BJ (cell line): ENCODE data around the gene TMEM145. TPM values are rescaled to one million over a fixed set of nuclear protein-coding genes. Genes with fewer than 3 reads are reported as not detected.

Source experiments
- CTCF ChIA-PET: fragments of 350-600 bp; formaldehyde crosslinking; extraction: SDS; loops from one replicate; lab custom pipeline; 2021; ENCODE audit warnings: antibody characterized with exemption, inconsistent platforms; lab: Yijun Ruan, JAX
- POLR2A ChIA-PET: fragments of 300-600 bp; sonication (Branson Sonifier 250); formaldehyde crosslinking; extraction: SDS; loops from one replicate; lab custom pipeline; 2021; ENCODE audit warnings: antibody characterized with exemption; lab: Charles Lee
- DNase-seq: peaks from one replicate; pipeline ENCODE4 v3.0.0-alpha.2; 2011; ENCODE audit warnings: low read depth
- H3K27me3 ChIP-seq: 2 replicates; pipeline ENCODE4 v1.6.0; 2011; ENCODE audit warnings: low read length; ENCODE audit not compliant: control insufficient read depth, insufficient read depth
- H3K36me3 ChIP-seq: 2 replicates; pipeline ENCODE4 v1.5.1; 2011; ENCODE audit warnings: low read length; ENCODE audit not compliant: control insufficient read depth, insufficient read depth
- H3K4me3 ChIP-seq: 2 replicates; pipeline ENCODE4 v1.5.1; 2011; ENCODE audit warnings: low read depth, mild to moderate bottlenecking, control low read depth, low read length
- CTCF ChIP-seq: IDR thresholded peaks from 2 replicates; pipeline ENCODE4 v1.5.1; 2011; ENCODE audit warnings: low read depth, mild to moderate bottlenecking, control low read depth, inconsistent platforms, low read length, moderate library complexity; ENCODE audit not compliant: insufficient read depth
- polyA plus RNA-seq: library from polyadenylated mRNA; depleted of rRNA; stranded (reverse); fragments of >200 nt; gene quantifications from 2 replicates; pipeline ENCODE4 v1.2.3, GENCODE V29; 2011

TMEM145 gene
- polyA plus RNA-seq, 1 experiment, result 0.07 TPM

- H3K36me3 ChIP-seq, result peaks cover 13% of the 10 kb centered on the region
- H3K4me3 ChIP-seq, result no peak overlapping the region
- DNase-seq, result no peak
- no peak for TF ChIP-seq CTCF
- POLR2A ChIA-PET, result no interaction called here
- CTCF ChIA-PET, result interaction anchor here (0.9 to 7.4 kb wide), 15 partner anchors 9 to 170 kb away, joined by 3 to 135 read pairs (median 7); partner anchors contain the start of genes CIC, ERF, GSK3A and PAFAH1B3
- H3K27me3 ChIP-seq, result no peaks in the 10 kb centered on the region
Measured at GRCh38 chr19:42278452-42279154, 34.5 kb upstream of the TMEM145 start.

- POLR2A ChIA-PET, result no interaction called here
- no peak for DNase-seq
- H3K4me3 ChIP-seq, result peak overlapping the region; percentile 54
- no peak for TF ChIP-seq CTCF
- CTCF ChIA-PET, result interaction anchor here (0.8 to 7.4 kb wide), 18 partner anchors 9 to 171 kb away, joined by 3 to 135 read pairs (median 7); partner anchors contain the start of genes CIC, ERF, GSK3A and PAFAH1B3
- no peaks in the 10 kb centered on the region for H3K27me3 ChIP-seq
- H3K36me3 ChIP-seq, result peaks cover 7% of the 10 kb centered on the region
Measured at GRCh38 chr19:42279155-42279901, 33.8 kb upstream of the TMEM145 start.

GRCh38 chr19:42279902-42280814 is 33.0 kb upstream of the TMEM145 start:
- POLR2A ChIA-PET, result interaction anchor here (0.6 kb wide), 2 partner anchors 10 to 204 kb away, joined by 5 to 11 read pairs; partner anchors contain the start of gene ZNF574
- 0 out of 2 replicates have a peak, but pooled peaks cover 1% of the 10 kb centered on the region for H3K36me3 ChIP-seq
- peak; percentile 91 for TF ChIP-seq CTCF
- no peaks in the 10 kb centered on the region for H3K27me3 ChIP-seq
- H3K4me3 ChIP-seq, result peak overlapping the region; percentile 54
- no peak for DNase-seq
- CTCF ChIA-PET, result interaction anchor here (0.8 to 7.4 kb wide), 18 partner anchors 10 to 172 kb away, joined by 3 to 135 read pairs (median 7); partner anchors contain the start of genes CIC, ERF, GSK3A and PAFAH1B3

GRCh38 chr19:42280815-42281145 is 32.3 kb upstream of the TMEM145 start:
- CTCF ChIA-PET, result interaction anchor here (1.0 to 7.4 kb wide), 6 partner anchors 9 to 41 kb away, joined by 4 to 135 read pairs (median 16); partner anchors contain the start of genes CIC and GSK3A
- no peak for TF ChIP-seq CTCF
- Histone ChIP-seq H3K27me3 (no peaks in the 10 kb centered on the region), H3K4me3 (peak overlapping the region; percentile 54), H3K36me3 (no peaks in the 10 kb centered on the region)
- DNase-seq, result no peak
- POLR2A ChIA-PET, result no interaction called here
